GM12878 (cell line): ENCODE data around the gene FBN2. TPM values are rescaled to one million over a fixed set of nuclear protein-coding genes. Genes with fewer than 3 reads are reported as not detected.

Source experiments
- ATAC-seq: fragments of 200-7000 bp; cut with Tn5 transposase; 3 replicates; pipeline ENCODE4 v1.9.1; 2020; ENCODE audit warnings: mild to moderate bottlenecking, moderate library complexity
- BruUV-seq: library from RNA; stranded (reverse); fragments of 400-500 nt; replicated peaks from 2 replicates; lab custom pipeline; 2021; lab: Mats Ljungman, UMichigan
- CTCF ChIA-PET: fragments of 300-600 bp; sonication (Branson Sonifier 250); formaldehyde crosslinking; extraction: SDS; loops from one replicate; lab custom pipeline; 2021; ENCODE audit warnings: inconsistent platforms; lab: Yijun Ruan, JAX
- POLR2A ChIA-PET: fragments of 350-600 bp; formaldehyde crosslinking; extraction: SDS; loops from one replicate; lab custom pipeline; 2021; ENCODE audit warnings: inconsistent platforms; lab: Charles Lee
- RAD21 ChIA-PET: fragments of 300-600 bp; sonication (Branson Sonifier 250); formaldehyde crosslinking; loops from one replicate; lab custom pipeline; 2023; ENCODE audit warnings: antibody characterized with exemption; ENCODE audit not compliant: unreplicated experiment; lab: Charles Lee
- SMC1A ChIA-PET: fragments of 300-600 bp; sonication (Branson Sonifier 250); formaldehyde crosslinking; loops from one replicate; lab custom pipeline; 2023; ENCODE audit not compliant: unreplicated experiment, uncharacterized antibody; lab: Charles Lee
- DNase-seq: peaks from one replicate; pipeline ENCODE4 v3.0.0-alpha.2; 2011; ENCODE audit warnings: low read depth, low spot score
- FAIRE-seq: peaks from 3 replicates; lab custom pipeline; 2011; peaks lifted over from hg19 to GRCh38; lab: Jason Lieb, UNC
- H2AFZ ChIP-seq: 2 replicates; pipeline ENCODE4 v1.6.0; 2011; ENCODE audit warnings: low read depth, low read length, control low read depth; ENCODE audit not compliant: control insufficient read depth
- H3K27ac ChIP-seq: 2 replicates; pipeline ENCODE4 v1.5.1; 2011; ENCODE audit warnings: control low read depth; ENCODE audit not compliant: control insufficient read depth, insufficient read depth
- H3K27me3 ChIP-seq, 2 experiments: replicated peaks in 1 of 2; 2 replicates each; pipeline versions ENCODE4 v1.6.0 to v1.6.1; 2011; ENCODE audit warnings: low read length in 1 of 2; ENCODE audit not compliant: control insufficient read depth in 2 of 2, insufficient read depth in 2 of 2
- H3K36me3 ChIP-seq, 2 experiments: 2 replicates each; pipeline ENCODE4 v1.5.1; 2011; ENCODE audit warnings: low read length in 1 of 2; ENCODE audit not compliant: control insufficient read depth in 2 of 2, insufficient read depth in 2 of 2
- H3K4me1 ChIP-seq: 2 replicates; pipeline ENCODE4 v1.6.1; 2011; ENCODE audit warnings: mild to moderate bottlenecking, low read length, moderate library complexity, mixed read lengths; ENCODE audit not compliant: control insufficient read depth, insufficient read depth
- H3K4me2 ChIP-seq: 2 replicates; pipeline ENCODE4 v1.6.0; 2011; ENCODE audit warnings: control low read depth; ENCODE audit not compliant: control insufficient read depth, insufficient read depth
- H3K4me3 ChIP-seq: fragments of 200-600 bp; sonication (generic); 2 replicates; pipeline ENCODE4 v1.5.1; 2016
- H3K79me2 ChIP-seq: 2 replicates; pipeline ENCODE4 v1.6.0; 2011; ENCODE audit warnings: low read length; ENCODE audit not compliant: control insufficient read depth, insufficient read depth
- H3K9ac ChIP-seq: 2 replicates; pipeline ENCODE4 v1.8.0; 2011; ENCODE audit warnings: low read length, control low read depth, mixed read lengths; ENCODE audit not compliant: control insufficient read depth, insufficient read depth
- H3K9me3 ChIP-seq: replicated peaks from 3 replicates; pipeline ENCODE4 v1.5.1; 2011; ENCODE audit warnings: mild to moderate bottlenecking, low read length; ENCODE audit not compliant: control insufficient read depth, insufficient read depth
- H4K20me1 ChIP-seq: 2 replicates; pipeline ENCODE4 v1.6.0; 2011; ENCODE audit not compliant: control insufficient read depth, insufficient read depth
- ATF3 ChIP-seq: IDR thresholded peaks from 2 replicates; pipeline ENCODE4 v1.6.1; 2011; ENCODE audit warnings: low read depth, mild to moderate bottlenecking, low read length, moderate library complexity, borderline replicate concordance; ENCODE audit errors: extremely low read depth
- CHD4 ChIP-seq: fragments of 200-600 bp; sonication (generic); IDR thresholded peaks from 2 replicates; pipeline ENCODE4 v1.6.1; 2016; ENCODE audit warnings: mild to moderate bottlenecking
- E2F4 ChIP-seq: IDR thresholded peaks from 2 replicates; pipeline ENCODE4 v1.6.1; 2012; ENCODE audit warnings: low read depth, low read length, improper control_type of control experiment
- KDM1A ChIP-seq: fragments of 200-600 bp; sonication (generic); IDR thresholded peaks from 2 replicates; pipeline ENCODE4 v1.6.1; 2016; ENCODE audit warnings: borderline replicate concordance
- SIX5 ChIP-seq: IDR thresholded peaks from 2 replicates; pipeline ENCODE4 v1.6.1; 2011; ENCODE audit warnings: mild to moderate bottlenecking, low read depth, low read length, moderate library complexity; ENCODE audit not compliant: severe bottlenecking
- TCF12 ChIP-seq: IDR thresholded peaks from 2 replicates; pipeline ENCODE4 v1.6.1; 2011; ENCODE audit warnings: low read depth, mild to moderate bottlenecking, low read length
- ZBTB11 ChIP-seq: fragments of 450-650 bp; formaldehyde crosslinking; IDR thresholded peaks from 2 replicates; pipeline ENCODE4 v1.5.0; 2022; ENCODE audit warnings: mild to moderate bottlenecking, missing genetic modification characterization
- WGBS: methylation state at CpG from one replicate; pipeline ENCODE4 v1.1.6; 2016; ENCODE audit warnings: low lambda C conversion rate; ENCODE audit not compliant: insufficient replicate concordance, insufficient coverage; ENCODE audit errors: missing lambda C conversion rate; 5-methylcytosine and 5-hydroxymethylcytosine counted together
- in situ Hi-C: fragments of 300-500 bp; cut with MboI; formaldehyde crosslinking; loops from 9 replicates; pipeline ENCODE4 v1.14.3; 2018; ENCODE audit warnings: mixed read lengths
- intact Hi-C: fragments of 100-400 bp; cut with micrococcal nuclease; formaldehyde crosslinking; loops from one replicate; pipeline ENCODE4 v1.14.2; 2022; ENCODE audit not compliant: unreplicated experiment
- polyA plus RNA-seq, 11 experiments: library from polyadenylated mRNA; depleted of rRNA in 4 of 11; unstranded in 6 of 11; stranded (reverse) in 5 of 11; fragments of >200 nt; fragmentation: Nextera tagmentation in 4 of 11; fragmentation: Illumina TruSeq in 1 of 11; extraction: Ambion mirVana in 4 of 11; extraction: Trizol in 1 of 11; gene quantifications; 1 replicate in 1 of 11; 2 replicates in 10 of 11; pipeline versions ENCODE4 v1.2.1 to v1.2.3, GENCODE V29; 2011 to 2016; ENCODE audit warnings: inconsistent platforms in 2 of 11, missing spikeins in 2 of 11, low read depth in 1 of 11
- total RNA-seq, 4 experiments: library from RNA; depleted of rRNA in 3 of 4; stranded (reverse); fragments of >200 nt in 3 of 4; fragmentation: Illumina TruSeq in 1 of 4; extraction: Trizol in 1 of 4; gene quantifications; 2 replicates each; pipeline versions ENCODE4 v1.2.1 to v1.2.3, GENCODE V29; 2013 to 2021
- TF ChIP-seq, protein P1 (sequence below): fragments of 450-650 bp; IDR thresholded peaks from 2 replicates; pipeline ENCODE4 v1.6.1; 2017; ENCODE audit warnings: mild to moderate bottlenecking

Gene FBN2
- total and polyA plus RNA-seq, 10 of the 15 experiments (the other 5 are each of a cell fraction or from before 2014, with no cell fraction given) = 0.01 to 0.98 (median 0.10) TPM; not detected in 3

DNA sequence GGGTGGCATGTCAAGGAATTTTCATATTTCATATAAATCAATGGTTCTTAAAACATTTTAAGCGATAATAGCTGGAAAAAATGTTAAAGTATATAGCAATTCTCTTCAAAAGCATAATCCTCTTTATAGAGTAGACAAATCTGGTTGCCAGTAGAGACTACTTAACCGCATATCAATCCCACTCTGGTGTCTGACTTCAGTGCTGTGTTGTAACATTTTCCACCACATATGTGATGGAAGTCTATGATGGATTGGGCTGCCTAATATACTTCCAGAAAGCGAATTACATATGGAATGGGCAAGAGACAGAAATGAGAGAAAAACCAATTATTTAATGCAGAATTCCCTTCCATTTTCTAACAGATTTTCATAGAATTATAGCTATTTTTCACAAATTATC lies 54.3 kb downstream of the FBN2 start:
- in situ Hi-C loops (no loop called here), intact Hi-C loops (no loop called here)
- no peak overlapping the region for H3K4me3 ChIP-seq
- DNase-seq (no peak), ATAC-seq (no peak), FAIRE-seq (no peak)
- H3K36me3 ChIP-seq = no peaks in the 10 kb centered on the region
- H2AFZ ChIP-seq = no peak overlapping the region
- H3K4me2 ChIP-seq = no peak overlapping the region
- no peaks in the 10 kb centered on the region for H3K79me2 ChIP-seq
- ChIA-PET SMC1A (no interaction called here), CTCF (interaction anchor here (1.5 kb wide), 1 partner anchor 17 kb away, joined by 4 read pairs; no protein-coding TSS in a partner anchor), POLR2A (no interaction called here), RAD21 (no interaction called here)
- no peaks in the 10 kb centered on the region for H3K27me3 ChIP-seq
- TF ChIP-seq KDM1A = no peak
- no peak for TF ChIP-seq TCF12
- no peak for TF ChIP-seq SIX5
- TF ChIP-seq ATF3 = no peak
- TF ChIP-seq, protein P1, sequence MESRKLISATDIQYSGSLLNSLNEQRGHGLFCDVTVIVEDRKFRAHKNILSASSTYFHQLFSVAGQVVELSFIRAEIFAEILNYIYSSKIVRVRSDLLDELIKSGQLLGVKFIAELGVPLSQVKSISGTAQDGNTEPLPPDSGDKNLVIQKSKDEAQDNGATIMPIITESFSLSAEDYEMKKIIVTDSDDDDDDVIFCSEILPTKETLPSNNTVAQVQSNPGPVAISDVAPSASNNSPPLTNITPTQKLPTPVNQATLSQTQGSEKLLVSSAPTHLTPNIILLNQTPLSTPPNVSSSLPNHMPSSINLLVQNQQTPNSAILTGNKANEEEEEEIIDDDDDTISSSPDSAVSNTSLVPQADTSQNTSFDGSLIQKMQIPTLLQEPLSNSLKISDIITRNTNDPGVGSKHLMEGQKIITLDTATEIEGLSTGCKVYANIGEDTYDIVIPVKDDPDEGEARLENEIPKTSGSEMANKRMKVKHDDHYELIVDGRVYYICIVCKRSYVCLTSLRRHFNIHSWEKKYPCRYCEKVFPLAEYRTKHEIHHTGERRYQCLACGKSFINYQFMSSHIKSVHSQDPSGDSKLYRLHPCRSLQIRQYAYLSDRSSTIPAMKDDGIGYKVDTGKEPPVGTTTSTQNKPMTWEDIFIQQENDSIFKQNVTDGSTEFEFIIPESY = no peak
- TF ChIP-seq CHD4 = no peak
- TF ChIP-seq E2F4 = no peak
- TF ChIP-seq ZBTB11 (CRISPR knock-in tag) = no peak
- H3K27ac ChIP-seq = no peak overlapping the region
- no peaks in the 10 kb centered on the region for H3K4me1 ChIP-seq
- H3K9ac ChIP-seq = no peak overlapping the region
- BruUV-seq = no TSS peak
- no peaks in the 10 kb centered on the region for H4K20me1 ChIP-seq
- 0% methylated on average over 3 of the region's 3 CpGs for WGBS
- no peaks in the 10 kb centered on the region for H3K9me3 ChIP-seq
